H1 (cell line): ENCODE data around the gene TMCC1.

Source experiments
- CBX5 ChIP-seq: fragments of 300-800, 300-1000 bp; sonication (generic); IDR thresholded peaks from 2 replicates; pipeline ENCODE4 v1.7.1; 2016; ENCODE audit warnings: antibody characterized with exemption, low read length, low read depth
- CHD1 ChIP-seq: IDR thresholded peaks from 2 replicates; pipeline ENCODE4 v1.6.1; 2012; ENCODE audit warnings: low read depth, low read length, improper control_type of control experiment
- CTCF ChIP-seq, 3 experiments: IDR thresholded peaks; 1 replicate in 2 of 3; 2 replicates in 1 of 3; pipeline versions ENCODE4 v1.5.1 to v1.6.1; 2011; ENCODE audit warnings: low read length in 3 of 3, mild to moderate bottlenecking in 3 of 3, inconsistent platforms in 2 of 3, low read depth in 1 of 3, moderate library complexity in 1 of 3; ENCODE audit not compliant: insufficient read depth in 1 of 3; ENCODE audit errors: control extremely low read depth in 1 of 3
- HDAC2 ChIP-seq, 2 experiments: fragments of 300-600 bp in 1 of 2; sonication (generic) in 1 of 2; IDR thresholded peaks; 2 replicates each; pipeline ENCODE4 v1.6.1; 2011 to 2012; ENCODE audit warnings: low read depth in 2 of 2, low read length in 2 of 2, mild to moderate bottlenecking in 2 of 2, moderate library complexity in 2 of 2, borderline replicate concordance in 1 of 2, inconsistent platforms in 1 of 2
- JUN ChIP-seq: IDR thresholded peaks from 2 replicates; pipeline ENCODE4 v1.6.1; 2011; ENCODE audit warnings: low read depth, mild to moderate bottlenecking, improper control_type of control experiment, low read length
- POLR2A ChIP-seq, 2 experiments: IDR thresholded peaks; 1 replicate in 1 of 2; 2 replicates in 1 of 2; pipeline ENCODE4 v1.6.1; 2011; ENCODE audit warnings: low read depth in 2 of 2, low read length in 2 of 2, mild to moderate bottlenecking in 2 of 2; ENCODE audit errors: control extremely low read depth in 1 of 2
- POLR2AphosphoS5 ChIP-seq: IDR thresholded peaks from 2 replicates; pipeline ENCODE4 v1.6.1; 2011; ENCODE audit warnings: low read depth, low read length
- SIN3A ChIP-seq, 2 experiments: IDR thresholded peaks in 1 of 2; conservative IDR thresholded peaks in 1 of 2; 2 replicates each; pipeline ENCODE4 v1.6.1; 2011 to 2012; ENCODE audit warnings: low read length in 2 of 2, improper control_type of control experiment in 1 of 2, low read depth in 1 of 2, mild to moderate bottlenecking in 1 of 2
- YY1 ChIP-seq: IDR thresholded peaks from 2 replicates; pipeline ENCODE4 v1.6.1; 2011; ENCODE audit warnings: low read depth, mild to moderate bottlenecking, low read length
- TF ChIP-seq, protein P1 (sequence below): IDR thresholded peaks from 2 replicates; pipeline ENCODE4 v1.6.1; 2012; ENCODE audit warnings: inconsistent platforms

- TF ChIP-seq SIN3A (conservative IDR thresholded peaks at IDR 0.05 in 1 of 2, IDR thresholded peaks at IDR 0.05 in 1 of 2; ENCODE audit: low read depth in 1 of 2, low read length in 2 of 2) (no peak), JUN (no peak), POLR2A (IDR thresholded peaks at IDR 0.05; ENCODE audit: control extremely low read depth in 1 of 2, low read depth in 2 of 2, low read length in 2 of 2) (no peak), CTCF (IDR thresholded peaks at IDR 0.05; ENCODE audit: control extremely low read depth in 1 of 3, insufficient read depth in 1 of 3, low read depth in 1 of 3, low read length in 3 of 3) (no peak), POLR2AphosphoS5 (no peak), HDAC2 (IDR thresholded peaks at IDR 0.05; ENCODE audit: borderline replicate concordance in 1 of 2, low read depth in 2 of 2, low read length in 2 of 2) (no peak), CHD1 (no peak), CBX5 (no peak), YY1 (no peak)
- TF ChIP-seq, protein P1, sequence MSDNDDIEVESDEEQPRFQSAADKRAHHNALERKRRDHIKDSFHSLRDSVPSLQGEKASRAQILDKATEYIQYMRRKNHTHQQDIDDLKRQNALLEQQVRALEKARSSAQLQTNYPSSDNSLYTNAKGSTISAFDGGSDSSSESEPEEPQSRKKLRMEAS: no peak
Measured at GRCh38 chr3:129868912-129869311, 24.6 kb downstream of the TMCC1 start.
